Measurements from ENCODE around the gene PGM2L1. TPM values are rescaled to one million over a fixed set of nuclear protein-coding genes. Genes with fewer than 3 reads are reported as not detected.

The PGM2L1 gene
- total RNA-seq, 1 experiment from 2014 or later: 33.1 TPM

GRCh38 chr11:74384641-74385040 is 13.6 kb downstream of the PGM2L1 start:
- Histone ChIP-seq H3K4me3 (ENCODE audit: low read depth in 2 of 2, low read length in 2 of 2) (no peak overlapping the region), H3K27me3 (ENCODE audit: control insufficient read depth, insufficient read depth, low read length) (no peaks in the 10 kb centered on the region), H3K9me3 (ENCODE audit: control insufficient read depth, insufficient read depth, low read depth, low read length) (no peaks in the 10 kb centered on the region), H3K4me1 (ENCODE audit: control insufficient read depth, insufficient read depth, low read length) (no peaks in the 10 kb centered on the region), H3K36me3 (ENCODE audit: control insufficient read depth, insufficient read depth, low read length) (no peaks in the 10 kb centered on the region), H3K27ac (ENCODE audit: low read length) (no peak overlapping the region)
- CTCF ChIA-PET: no interaction called here
- intact Hi-C loops (cut with micrococcal nuclease; ENCODE audit: unreplicated experiment): no loop called here
- ATAC-seq (no peak), DNase-seq (ENCODE audit: low read depth, low spot score) (no peak)
- in situ Hi-C loops (cut with HindIII; ENCODE audit: low pct_unique_long_range_greater_than_20kb, low sequenced_read_pairs): no loop called here
- no peak for TF ChIP-seq POLR2AphosphoS5 (IDR thresholded peaks at IDR 0.05; ENCODE audit: low read depth, low read length)
- TF ChIP-seq SIN3A (IDR thresholded peaks at IDR 0.05; ENCODE audit: borderline replicate concordance, insufficient read depth, low read depth, low read length): no peak
- no peak for TF ChIP-seq CTCF (IDR thresholded peaks at IDR 0.05)
- TF ChIP-seq TCF7L2 (IDR thresholded peaks at IDR 0.05; ENCODE audit: low read depth, low read length): no peak
- TF ChIP-seq REST (IDR thresholded peaks at IDR 0.05; ENCODE audit: insufficient read depth in 1 of 2, low read depth in 2 of 2, low read length in 1 of 2): no peak
- POLR2A ChIA-PET: no interaction called here
- no TSS peak for BruUV-seq (replicated peaks)

- intact Hi-C loops (cut with micrococcal nuclease; ENCODE audit: unreplicated experiment): no loop called here
- H3K9me3 ChIP-seq (ENCODE audit: control insufficient read depth, insufficient read depth, low read depth, low read length): no peaks in the 10 kb centered on the region
- in situ Hi-C loops (cut with HindIII; ENCODE audit: low pct_unique_long_range_greater_than_20kb, low sequenced_read_pairs): no loop called here
- ATAC-seq (0 out of 2 replicates have a peak, but pooled peaks have one; percentile 48), DNase-seq (ENCODE audit: low read depth, low spot score) (no peak)
- ChIA-PET POLR2A (no interaction called here), CTCF (interaction anchor here (0.6 kb wide), 1 partner anchor 188 kb away, joined by 3 read pairs; no protein-coding TSS in a partner anchor)
- no peak for TF ChIP-seq TCF7L2 (IDR thresholded peaks at IDR 0.05; ENCODE audit: low read depth, low read length)
- H3K4me3 ChIP-seq (ENCODE audit: low read depth in 2 of 2, low read length in 2 of 2): no peak overlapping the region
- BruUV-seq (replicated peaks): no TSS peak
- H3K27me3 ChIP-seq (ENCODE audit: control insufficient read depth, insufficient read depth, low read length): no peaks in the 10 kb centered on the region
- no peaks in the 10 kb centered on the region for H3K36me3 ChIP-seq (ENCODE audit: control insufficient read depth, insufficient read depth, low read length)
- no peaks in the 10 kb centered on the region for H3K4me1 ChIP-seq (ENCODE audit: control insufficient read depth, insufficient read depth, low read length)
- H3K27ac ChIP-seq (ENCODE audit: low read length): no peak overlapping the region
Measured at GRCh38 chr11:74380746-74381439, 17.3 kb downstream of the PGM2L1 start.

- ChIA-PET CTCF (no interaction called here), POLR2A (interaction anchor here (0.6 kb wide), 1 partner anchor 135 kb away, joined by 7 read pairs; no protein-coding TSS in a partner anchor)
- DNase-seq (ENCODE audit: low read depth, low spot score) (no peak), ATAC-seq (no peak)
- no peak overlapping the region for H3K27ac ChIP-seq (ENCODE audit: low read length)
- TF ChIP-seq REST (IDR thresholded peaks at IDR 0.05; ENCODE audit: insufficient read depth in 1 of 2, low read depth in 2 of 2, low read length in 1 of 2) (no peak), POLR2AphosphoS5 (IDR thresholded peaks at IDR 0.05; ENCODE audit: low read depth, low read length) (no peak), CTCF (IDR thresholded peaks at IDR 0.05) (no peak), SIN3A (IDR thresholded peaks at IDR 0.05; ENCODE audit: borderline replicate concordance, insufficient read depth, low read depth, low read length) (no peak), TCF7L2 (IDR thresholded peaks at IDR 0.05; ENCODE audit: low read depth, low read length) (no peak)
- no peak overlapping the region for H3K4me3 ChIP-seq (ENCODE audit: low read depth in 2 of 2, low read length in 2 of 2)
- intact Hi-C loops (cut with micrococcal nuclease; ENCODE audit: unreplicated experiment) (no loop called here), in situ Hi-C loops (cut with HindIII; ENCODE audit: low pct_unique_long_range_greater_than_20kb, low sequenced_read_pairs) (no loop called here)
- H3K4me1 ChIP-seq (ENCODE audit: control insufficient read depth, insufficient read depth, low read length): peaks cover 4% of the 10 kb centered on the region; the same call in 1 of the 2 replicates
- no peaks in the 10 kb centered on the region for H3K36me3 ChIP-seq (ENCODE audit: control insufficient read depth, insufficient read depth, low read length)
- BruUV-seq (replicated peaks): no TSS peak
- no peaks in the 10 kb centered on the region for H3K27me3 ChIP-seq (ENCODE audit: control insufficient read depth, insufficient read depth, low read length)
- no peaks in the 10 kb centered on the region for H3K9me3 ChIP-seq (ENCODE audit: control insufficient read depth, insufficient read depth, low read depth, low read length)
Measured at GRCh38 chr11:74377689-74378088, 20.5 kb downstream of the PGM2L1 start.
